Mesothelial cell of epicardium (in vitro differentiated cells): Measurements from ENCODE around the gene MAN1A1. TPM values are rescaled to one million over a fixed set of nuclear protein-coding genes. Genes with fewer than 3 reads are reported as not detected.

ENCODE experiments used
- DNase-seq, 2 experiments: peaks; one replicate each; pipeline ENCODE4 v3.0.0; 2021; ENCODE audit warnings: low spot score in 2 of 2; ENCODE audit not compliant: unreplicated experiment in 2 of 2
- H3K27ac Mint-ChIP-seq: 2 replicates; pipeline ENCODE4 v1.8.0; 2021; ENCODE audit warnings: mixed read lengths
- H3K27me3 Mint-ChIP-seq: 2 replicates; pipeline ENCODE4 v1.8.0; 2021; ENCODE audit warnings: low read depth, mixed read lengths
- H3K36me3 Mint-ChIP-seq: 2 replicates; pipeline ENCODE4 v1.8.0; 2021; ENCODE audit warnings: mixed read lengths
- H3K4me1 Mint-ChIP-seq: 2 replicates; pipeline ENCODE4 v1.8.0; 2021; ENCODE audit warnings: mixed read lengths
- H3K4me3 Mint-ChIP-seq: 2 replicates; pipeline ENCODE4 v1.8.0; 2021; ENCODE audit warnings: mild to moderate bottlenecking, moderate library complexity, mixed read lengths
- H3K9me3 Mint-ChIP-seq: 2 replicates; pipeline ENCODE4 v1.8.0; 2021; ENCODE audit warnings: mixed read lengths
- CTCF ChIP-seq: fragments of 200-600 bp; sonication (generic); IDR thresholded peaks from one replicate; pipeline ENCODE4 v1.5.0; 2021; ENCODE audit warnings: antibody characterized with exemption; ENCODE audit not compliant: unreplicated experiment
- total RNA-seq: library from RNA; stranded (reverse); gene quantifications from 3 replicates; pipeline ENCODE4 v1.2.1, GENCODE V29; 2021

MAN1A1 gene
- total RNA-seq, 1 donor from 2014 or later: 51.1 TPM

GRCh38 chr6:119243657-119244056 lies 105.9 kb downstream of the MAN1A1 start:
- H3K27ac Mint-ChIP-seq: no peak overlapping the region
- H3K36me3 Mint-ChIP-seq: peaks cover 8% of the 10 kb centered on the region
- H3K4me1 Mint-ChIP-seq: peaks cover 9% of the 10 kb centered on the region
- no peaks in the 10 kb centered on the region for H3K27me3 Mint-ChIP-seq
- H3K9me3 Mint-ChIP-seq: no peaks in the 10 kb centered on the region
- TF ChIP-seq CTCF: no peak
- no peak for DNase-seq
- no peak overlapping the region for H3K4me3 Mint-ChIP-seq

- no peak for TF ChIP-seq CTCF
These were observed 106.5 kb downstream of the MAN1A1 start for GRCh38 chr6:119243037-119243436.

GRCh38 chr6:119241540-119242309 lies 107.8 kb downstream of the MAN1A1 start:
- no peak for TF ChIP-seq CTCF
- H3K9me3 Mint-ChIP-seq: peaks cover 7% of the 10 kb centered on the region
- peak overlapping the region; percentile 40 for H3K27ac Mint-ChIP-seq
- peaks cover 9% of the 10 kb centered on the region for H3K4me1 Mint-ChIP-seq
- peaks cover 7% of the 10 kb centered on the region for H3K36me3 Mint-ChIP-seq
- H3K4me3 Mint-ChIP-seq: no peak overlapping the region
- H3K27me3 Mint-ChIP-seq: no peaks in the 10 kb centered on the region
- no peak for DNase-seq

More at GRCh38 chr6:119243037-119243436, 106.5 kb downstream of the MAN1A1 start:
- Mint-ChIP-seq H3K27ac (no peak overlapping the region), H3K27me3 (no peaks in the 10 kb centered on the region), H3K4me3 (no peak overlapping the region), H3K4me1 (peaks cover 9% of the 10 kb centered on the region), H3K36me3 (peaks cover 8% of the 10 kb centered on the region), H3K9me3 (no peaks in the 10 kb centered on the region)
- no peak for DNase-seq

- H3K27ac Mint-ChIP-seq: peak overlapping the region; percentile 40
- peaks cover 11% of the 10 kb centered on the region for H3K9me3 Mint-ChIP-seq
- no peaks in the 10 kb centered on the region for H3K27me3 Mint-ChIP-seq
- no peak for DNase-seq
- H3K4me3 Mint-ChIP-seq: no peak overlapping the region
- peaks cover 12% of the 10 kb centered on the region for H3K36me3 Mint-ChIP-seq
- no peak for TF ChIP-seq CTCF
- H3K4me1 Mint-ChIP-seq: peaks cover 9% of the 10 kb centered on the region
These were observed 108.5 kb downstream of the MAN1A1 start for GRCh38 chr6:119241111-119241465.

- Mint-ChIP-seq H3K4me1 (peaks cover 9% of the 10 kb centered on the region), H3K9me3 (peaks cover 12% of the 10 kb centered on the region), H3K27me3 (no peaks in the 10 kb centered on the region), H3K4me3 (no peak overlapping the region), H3K36me3 (peaks cover 15% of the 10 kb centered on the region), H3K27ac (peak overlapping the region; percentile 40)
- DNase-seq: no peak
- TF ChIP-seq CTCF: no peak
These were observed 109.1 kb downstream of the MAN1A1 start for GRCh38 chr6:119240257-119241110.
